IMR-90 (cell line): Measurements from ENCODE around the gene SEMA4D. TPM values are rescaled to one million over a fixed set of nuclear protein-coding genes. Genes with fewer than 3 reads are reported as not detected.

ENCODE experiments used
- ATAC-seq: fragments of 200-7000 bp; cut with Tn5 transposase; 2 replicates; pipeline ENCODE4 v1.9.1; 2020; ENCODE audit warnings: low read depth, mild to moderate bottlenecking, moderate library complexity
- BruUV-seq: library from RNA; stranded (reverse); fragments of 400-500 nt; replicated peaks from 2 replicates; lab custom pipeline; 2021; lab: Mats Ljungman, UMichigan
- CTCF ChIA-PET: fragments of 300-600 bp; formaldehyde crosslinking; extraction: SDS; loops from one replicate; lab custom pipeline; 2021; ENCODE audit warnings: antibody characterized with exemption; lab: Yijun Ruan, JAX
- POLR2A ChIA-PET: fragments of 300-600 bp; sonication (Branson Sonifier 250); formaldehyde crosslinking; loops from one replicate; lab custom pipeline; 2022; ENCODE audit warnings: antibody characterized with exemption; ENCODE audit not compliant: unreplicated experiment; lab: Charles Lee
- DNase-seq: peaks from one replicate; pipeline ENCODE4 v3.0.0; 2013
- H2AFZ ChIP-seq: replicated peaks from 2 replicates; pipeline ENCODE3; 2013; ENCODE audit warnings: low read length, mild to moderate bottlenecking; ENCODE audit not compliant: poor library complexity
- H2AK5ac ChIP-seq: 2 replicates; pipeline ENCODE4 v1.6.1; 2013; ENCODE audit warnings: low read depth, low read length, inconsistent platforms
- H2AK9ac ChIP-seq: replicated peaks from 2 replicates; pipeline ENCODE3; 2013; ENCODE audit warnings: mild to moderate bottlenecking, low read depth, low read length, moderate library complexity; ENCODE audit not compliant: poor library complexity
- H2BK120ac ChIP-seq: 2 replicates; pipeline ENCODE4 v1.6.1; 2013; ENCODE audit warnings: low read depth, low read length, inconsistent platforms
- H2BK15ac ChIP-seq: 3 replicates; pipeline ENCODE4 v1.6.1; 2013; ENCODE audit warnings: low read depth, low read length, inconsistent platforms
- H2BK20ac ChIP-seq: 2 replicates; pipeline ENCODE4 v1.6.1; 2013; ENCODE audit warnings: low read depth, mild to moderate bottlenecking, inconsistent platforms, low read length, moderate library complexity
- H2BK5ac ChIP-seq: 2 replicates; pipeline ENCODE4 v1.6.1; 2013; ENCODE audit warnings: mild to moderate bottlenecking, low read depth, low read length, inconsistent platforms; ENCODE audit not compliant: poor library complexity, severe bottlenecking
- H3K14ac ChIP-seq: replicated peaks from 2 replicates; pipeline ENCODE4 v1.6.1; 2013; ENCODE audit warnings: low read depth, low read length, inconsistent platforms
- H3K18ac ChIP-seq: 2 replicates; pipeline ENCODE4 v1.6.1; 2013; ENCODE audit warnings: low read depth, low read length, control low read depth
- H3K23ac ChIP-seq: 2 replicates; pipeline ENCODE4 v1.6.1; 2013; ENCODE audit warnings: low read depth, low read length, inconsistent platforms
- H3K27ac ChIP-seq: 2 replicates; pipeline ENCODE4 v1.5.1; 2013; ENCODE audit warnings: mild to moderate bottlenecking, control low read depth, low read length; ENCODE audit not compliant: insufficient read depth
- H3K27me3 ChIP-seq: 2 replicates; pipeline ENCODE4 v1.6.1; 2013; ENCODE audit warnings: low read length; ENCODE audit not compliant: control insufficient read depth, insufficient read depth
- H3K36me3 ChIP-seq: 2 replicates; pipeline ENCODE4 v1.6.1; 2013; ENCODE audit warnings: low read length, mixed read lengths; ENCODE audit not compliant: control insufficient read depth, insufficient read depth
- H3K4ac ChIP-seq: 2 replicates; pipeline ENCODE4 v1.6.1; 2013; ENCODE audit warnings: low read depth, low read length, inconsistent platforms
- H3K4me1 ChIP-seq: 2 replicates; pipeline ENCODE4 v1.6.1; 2013; ENCODE audit warnings: low read length, mixed read lengths; ENCODE audit not compliant: control insufficient read depth, insufficient read depth
- H3K4me2 ChIP-seq: 2 replicates; pipeline ENCODE4 v1.6.1; 2013; ENCODE audit warnings: low read depth, mild to moderate bottlenecking, control low read depth, low read length, moderate library complexity
- H3K4me3 ChIP-seq: 2 replicates; pipeline ENCODE4 v1.5.1; 2013; ENCODE audit warnings: low read depth, mild to moderate bottlenecking, control low read depth, low read length, moderate library complexity; ENCODE audit not compliant: insufficient read depth
- H3K56ac ChIP-seq: 2 replicates; pipeline ENCODE4 v1.6.1; 2013; ENCODE audit warnings: low read length, inconsistent platforms; ENCODE audit not compliant: insufficient read depth; ENCODE audit errors: extremely low read depth
- H3K79me1 ChIP-seq, 2 experiments: 2 replicates each; pipeline ENCODE4 v1.6.1; 2013; ENCODE audit warnings: low read length in 2 of 2, inconsistent platforms in 1 of 2, low read depth in 1 of 2
- H3K9ac ChIP-seq: 2 replicates; pipeline ENCODE4 v1.6.1; 2013; ENCODE audit warnings: low read depth, low read length, control low read depth
- H3K9me1 ChIP-seq: 2 replicates; pipeline ENCODE4 v1.6.1; 2013; ENCODE audit warnings: low read length, inconsistent platforms; ENCODE audit not compliant: insufficient read depth
- H3K9me3 ChIP-seq: 2 replicates; pipeline ENCODE4 v1.6.1; 2013; ENCODE audit warnings: low read length; ENCODE audit not compliant: control insufficient read depth, insufficient read depth
- H4K20me1 ChIP-seq: 2 replicates; pipeline ENCODE4 v1.6.1; 2013; ENCODE audit warnings: low read length, inconsistent platforms; ENCODE audit not compliant: insufficient read depth
- H4K5ac ChIP-seq: 2 replicates; pipeline ENCODE4 v1.6.1; 2013; ENCODE audit warnings: mild to moderate bottlenecking, low read depth, low read length, control low read depth
- H4K8ac ChIP-seq, 2 experiments: 2 replicates each; pipeline ENCODE4 v1.6.1; 2013; ENCODE audit warnings: low read depth in 2 of 2, low read length in 2 of 2, control low read depth in 1 of 2, inconsistent platforms in 1 of 2
- H4K91ac ChIP-seq: 2 replicates; pipeline ENCODE4 v1.6.1; 2013; ENCODE audit warnings: low read depth, low read length, inconsistent platforms; ENCODE audit not compliant: insufficient read depth
- CTCF ChIP-seq: conservative IDR thresholded peaks from 2 replicates; pipeline ENCODE4 v1.5.1; 2012; ENCODE audit warnings: mild to moderate bottlenecking, low read depth, low read length, improper control_type of control experiment
- MAFK ChIP-seq: IDR thresholded peaks from 2 replicates; pipeline ENCODE4 v1.6.1; 2012; ENCODE audit warnings: low read depth, low read length, improper control_type of control experiment
- POLR2A ChIP-seq: IDR thresholded peaks from 2 replicates; pipeline ENCODE4 v1.6.1; 2012; ENCODE audit warnings: mild to moderate bottlenecking, low read depth, low read length
- SMC3 ChIP-seq: fragments of 150-350 bp; IDR thresholded peaks from 2 replicates; pipeline ENCODE4 v1.6.1; 2016; ENCODE audit warnings: low read depth, mild to moderate bottlenecking, antibody characterized with exemption, low read length, moderate library complexity
- WGBS, 2 experiments: methylation state at CpG; one replicate each; pipeline versions ENCODE4 v1.1.5 to v1.1.7; 2013; ENCODE audit warnings: missing lambda C conversion rate in 2 of 2; ENCODE audit not compliant: insufficient read length in 1 of 2; ENCODE audit errors: extremely low coverage in 2 of 2; 5-methylcytosine and 5-hydroxymethylcytosine counted together
- dilution Hi-C: fragments of 300-500 bp; cut with HindIII; formaldehyde crosslinking; loops from one replicate; pipeline ENCODE4 v1.14.3; 2018; ENCODE audit warnings: low sequenced_read_pairs; ENCODE audit not compliant: unreplicated experiment
- in situ Hi-C: fragments of 300-500 bp; cut with MboI; formaldehyde crosslinking; loops from 3 replicates; pipeline ENCODE4 v1.14.3; 2019; ENCODE audit warnings: low sequenced_read_pairs, inconsistent platforms, mixed read lengths
- intact Hi-C: fragments of 100-400 bp; cut with micrococcal nuclease; formaldehyde crosslinking; loops from 2 replicates; pipeline ENCODE4 v1.10.0; 2022
- polyA plus RNA-seq, 3 experiments: library from polyadenylated mRNA; depleted of rRNA; stranded (reverse); fragments of >200 nt; gene quantifications; 2 replicates each; pipeline ENCODE4 v1.2.3, GENCODE V29; 2012; ENCODE audit warnings: low replicate concordance in 1 of 3
- total RNA-seq: library from RNA; depleted of rRNA; stranded (reverse); fragments of >200 nt; gene quantifications from 2 replicates; pipeline ENCODE4 v1.2.3, GENCODE V29; 2012

The SEMA4D gene
- total and polyA plus RNA-seq, 2 of the 4 experiments (the other 2 are of a cell fraction) = 0.90 to 1.5 TPM

- Histone ChIP-seq H3K4ac (no peak overlapping the region), H3K27ac (no peak overlapping the region), H2AK5ac (no peak overlapping the region), H3K4me1 (no peaks in the 10 kb centered on the region), H3K4me3 (no peak overlapping the region), H2BK120ac (no peak overlapping the region), H4K91ac (no peak overlapping the region), H3K36me3 (peaks cover 53% of the 10 kb centered on the region), H3K27me3 (no peaks in the 10 kb centered on the region), H2BK15ac (no peak overlapping the region), H2AK9ac (no peak overlapping the region), H4K20me1 (no peaks in the 10 kb centered on the region; the same call in 1 of the 2 replicates), H3K18ac (no peak overlapping the region), H3K9ac (no peak overlapping the region), H2BK20ac (no peak overlapping the region), H2AFZ (no peak overlapping the region), H4K5ac (no peak overlapping the region), H3K9me1 (no peaks in the 10 kb centered on the region; the same call in 1 of the 2 replicates), H2BK5ac (no peak overlapping the region), H3K23ac (no peak overlapping the region), H3K14ac (no peak overlapping the region), H3K79me1 (peaks cover 0 to 3% of the 10 kb centered on the region in 2 experiments; a peak in 1 of 4 replicates), H3K9me3 (no peaks in the 10 kb centered on the region), H4K8ac (no peak overlapping the region), H3K56ac (no peak overlapping the region), H3K4me2 (no peak overlapping the region)
- in situ Hi-C loops (no loop called here), dilution Hi-C loops (no loop called here), intact Hi-C loops (no loop called here)
- 100% methylated on average over 1 of the region's 8 CpGs; no CpG with 5 or more reads in 1 of the 2 experiments for WGBS, 2 experiments
- TF ChIP-seq MAFK (no peak), CTCF (no peak), POLR2A (no peak), SMC3 (no peak)
- no TSS peak for BruUV-seq
- ATAC-seq (no peak), DNase-seq (peak; percentile 7)
- POLR2A ChIA-PET = no interaction called here
- CTCF ChIA-PET = interaction anchor here (1.0 kb wide), 1 partner anchor 189 kb away, joined by 3 read pairs; no protein-coding TSS in a partner anchor
Observed at GRCh38 chr9:89359751-89360261, 138.1 kb downstream of the SEMA4D start.
